GM19468 (cell line): ENCODE measurements around the gene PFKL.
"Not testable (repeated sequence)": the region's sequence is repeated elsewhere in the genome, so short reads cannot be mapped to it uniquely, and the experiment has no call there.

ENCODE experiments used
- ATAC-seq: cut with Tn5 transposase; IDR thresholded peaks from one replicate; pipeline ENCODE4 v1.9.1; 2021; ENCODE audit warnings: mild to moderate bottlenecking, moderate library complexity, moderate number of reproducible peaks; ENCODE audit not compliant: unreplicated experiment; ENCODE audit errors: extremely low read depth

Gene PFKL

DNA sequence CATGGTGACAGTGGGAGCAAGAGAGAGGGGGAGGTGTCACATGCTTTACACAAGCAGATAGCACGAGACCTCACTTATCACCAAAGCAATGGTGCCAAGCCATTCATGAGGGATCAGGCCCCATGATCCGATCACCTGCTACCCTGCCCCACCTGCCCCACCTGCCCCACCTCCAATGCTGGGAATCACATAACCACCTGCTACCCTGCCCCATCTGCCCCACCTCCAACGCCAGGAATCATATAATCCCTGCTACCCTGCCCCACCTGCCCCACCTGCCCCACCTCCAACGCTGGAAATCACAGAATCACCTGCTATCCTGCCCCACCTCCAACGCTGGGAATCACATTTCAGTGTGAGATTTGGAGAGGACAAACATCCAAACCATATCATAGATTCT lies 24.8 kb upstream of the PFKL start:
- no peak for ATAC-seq

DNA sequence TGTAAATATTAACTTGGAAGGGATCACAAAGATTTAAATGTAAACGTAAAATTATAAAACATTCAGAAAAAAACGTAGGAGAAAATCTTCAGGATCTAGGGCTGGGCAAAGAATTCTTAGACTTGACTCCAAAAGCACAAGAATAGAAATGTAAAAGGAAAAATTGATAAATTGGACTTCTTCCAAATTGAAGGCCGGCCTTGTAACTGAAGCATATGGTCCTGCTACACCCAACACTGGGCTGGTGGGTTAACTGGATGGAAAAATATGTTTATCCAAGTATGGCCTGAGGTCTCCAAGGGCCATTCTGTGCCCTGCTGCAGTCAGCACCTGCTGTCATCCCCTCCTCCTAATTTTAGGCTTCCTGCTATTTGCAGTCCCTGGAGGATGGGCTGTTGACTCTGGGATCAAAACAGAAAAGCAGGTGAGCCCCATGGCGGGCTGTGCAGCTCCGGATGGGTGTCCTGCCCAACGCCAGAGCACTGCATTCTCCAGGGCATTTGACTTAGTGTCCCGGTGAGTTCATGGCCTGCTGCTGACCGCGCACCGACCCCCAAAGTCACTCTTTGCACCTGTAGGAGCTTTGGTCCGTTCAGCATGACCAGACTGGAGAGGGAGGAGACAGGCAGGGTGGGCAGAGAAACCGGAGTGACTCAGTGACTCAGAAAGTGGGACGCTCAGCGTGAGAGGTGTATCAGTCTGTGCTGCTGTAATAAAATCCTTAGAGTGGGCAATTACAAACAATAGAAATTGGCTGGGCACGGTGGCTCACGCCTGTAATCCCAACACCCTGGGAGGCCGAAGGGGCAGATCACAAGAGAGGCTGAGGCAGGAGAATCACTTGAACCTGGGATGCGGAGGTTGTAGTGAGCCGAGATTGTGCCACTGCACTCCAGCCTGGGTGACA lies 20.2 kb upstream of the PFKL start:
- ATAC-seq, result no peak

DNA sequence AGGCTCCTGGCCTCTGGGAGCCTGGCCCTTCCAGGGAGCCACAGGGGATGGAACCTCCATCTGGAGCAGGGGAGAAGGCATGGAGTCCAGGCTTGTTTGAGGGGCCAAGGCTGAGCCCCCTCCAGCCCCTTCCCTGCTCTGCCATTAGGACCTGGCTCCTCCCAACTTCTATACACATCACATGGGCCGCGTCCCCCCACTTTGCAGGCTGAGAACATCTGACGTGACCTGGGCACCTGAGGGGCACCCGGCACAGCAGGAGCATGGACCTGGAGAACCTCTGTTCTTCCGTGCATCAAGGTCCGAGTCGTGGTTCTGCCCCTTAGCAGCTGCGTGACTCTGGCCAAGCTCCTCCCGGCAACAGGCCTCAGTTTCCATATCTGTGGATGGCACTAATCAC lies 18.1 kb upstream of the PFKL start:
- ATAC-seq, result no peak

DNA sequence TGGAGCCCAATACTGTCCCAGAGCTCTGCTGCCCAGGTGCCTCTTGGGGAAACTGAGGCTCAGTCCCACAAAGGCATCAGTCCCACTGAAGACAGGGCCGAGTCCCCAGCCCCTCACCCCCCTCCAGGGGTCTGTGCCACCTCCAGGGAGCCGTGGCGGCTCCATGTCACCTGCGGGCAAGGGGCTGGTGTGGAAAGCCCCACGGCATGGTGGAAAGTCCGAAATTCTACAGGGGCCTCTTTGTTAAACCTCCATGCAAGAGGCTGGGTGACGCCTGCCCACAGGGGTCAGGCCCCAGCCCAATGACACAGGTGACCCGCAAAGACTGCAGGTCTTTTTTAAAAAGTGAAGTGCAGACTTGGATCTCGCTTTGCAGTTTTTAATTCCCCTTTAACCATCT lies 17.5 kb upstream of the PFKL start:
- ATAC-seq, result no peak

DNA sequence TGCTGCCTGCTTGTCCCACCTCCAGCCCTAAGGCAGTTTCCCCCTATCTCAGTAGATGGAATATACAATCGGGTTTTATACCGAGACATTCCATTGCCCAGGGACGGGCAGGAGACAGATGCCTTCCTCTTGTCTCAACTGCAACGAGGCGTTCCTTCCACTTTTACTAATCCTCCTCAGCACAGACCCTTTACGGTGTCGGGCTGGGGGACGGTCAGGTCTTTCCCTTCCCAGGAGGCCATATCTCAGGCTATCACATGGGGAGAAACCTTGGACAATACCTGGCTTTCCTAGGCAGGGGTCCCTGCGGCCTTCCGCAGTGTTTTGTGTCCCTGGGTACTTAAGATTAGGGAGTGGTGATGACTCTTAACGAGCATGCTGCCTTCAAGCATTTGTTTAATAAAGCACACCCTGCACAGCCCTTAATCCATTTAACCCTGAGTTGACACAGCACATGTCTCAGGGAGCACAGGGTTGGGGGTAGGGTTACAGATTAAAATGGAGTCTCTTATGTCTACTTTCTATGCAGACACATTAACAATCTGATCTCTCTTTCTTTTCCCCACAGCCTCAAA lies 16.6 kb upstream of the PFKL start:
- ATAC-seq, result not testable (repeated sequence)

DNA sequence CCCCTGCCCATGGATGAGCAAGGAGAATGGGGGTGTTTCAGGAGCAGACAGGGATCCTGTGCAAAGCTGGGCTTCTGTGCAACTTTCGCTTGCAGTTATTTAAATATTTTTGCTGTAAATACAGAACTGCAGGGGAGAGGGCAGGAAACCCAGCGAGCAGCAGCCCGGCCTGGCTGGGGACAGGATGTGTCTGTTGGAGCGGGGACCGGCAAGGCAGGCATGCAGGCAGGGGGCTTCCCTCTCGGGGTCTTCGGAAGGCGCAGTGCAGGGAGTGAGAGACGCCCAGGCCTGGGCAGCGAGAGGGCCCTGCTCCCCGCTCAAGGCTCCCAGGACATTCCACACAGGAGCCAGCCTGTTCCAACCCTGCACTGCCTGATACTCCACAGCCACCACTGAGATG lies 15.9 kb upstream of the PFKL start:
- no peak for ATAC-seq

DNA sequence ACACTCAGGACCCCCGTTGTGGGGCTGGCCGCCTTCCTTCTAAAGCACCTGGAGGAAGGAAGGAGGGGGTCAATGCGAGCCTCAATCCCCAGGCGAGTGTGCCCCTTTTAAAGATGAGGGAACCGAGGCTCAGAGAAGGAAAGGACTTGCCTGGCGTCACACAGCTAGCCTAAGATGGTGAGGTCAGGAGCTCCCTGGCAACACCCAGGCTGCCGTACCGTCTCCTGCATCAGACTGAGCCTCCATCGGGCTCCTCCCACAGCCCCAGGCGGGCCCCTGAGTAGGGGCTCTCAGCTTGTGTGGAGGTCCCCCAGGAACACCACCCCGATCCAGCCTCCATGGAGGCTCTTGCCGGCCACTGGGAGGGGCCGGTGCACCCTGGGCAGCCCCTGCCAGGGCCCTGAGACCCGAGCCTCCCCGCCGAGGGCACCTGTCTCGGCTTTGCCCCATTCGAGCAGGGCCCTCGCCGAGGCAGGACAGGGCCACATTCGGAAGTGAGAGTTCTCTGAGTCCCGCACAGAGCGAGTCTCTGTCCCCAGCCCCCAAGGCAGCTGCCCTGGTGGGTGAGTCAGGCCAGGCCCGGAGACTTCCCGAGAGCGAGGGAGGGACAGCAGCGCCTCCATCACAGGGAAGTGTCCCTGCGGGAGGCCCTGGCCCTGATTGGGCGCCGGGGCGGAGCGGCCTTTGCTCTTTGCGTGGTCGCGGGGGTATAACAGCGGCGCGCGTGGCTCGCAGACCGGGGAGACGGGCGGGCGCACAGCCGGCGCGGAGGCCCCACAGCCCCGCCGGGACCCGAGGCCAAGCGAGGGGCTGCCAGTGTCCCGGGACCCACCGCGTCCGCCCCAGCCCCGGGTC lies 14.5 kb upstream of the PFKL start, which contains the start of gene AIRE:
TSS of gene AIRE (plus strand) at position 739 of the 855 bp plus-strand sequence. CDS start 131 bp downstream, outside the sequence.
- ATAC-seq, result no peak

DNA sequence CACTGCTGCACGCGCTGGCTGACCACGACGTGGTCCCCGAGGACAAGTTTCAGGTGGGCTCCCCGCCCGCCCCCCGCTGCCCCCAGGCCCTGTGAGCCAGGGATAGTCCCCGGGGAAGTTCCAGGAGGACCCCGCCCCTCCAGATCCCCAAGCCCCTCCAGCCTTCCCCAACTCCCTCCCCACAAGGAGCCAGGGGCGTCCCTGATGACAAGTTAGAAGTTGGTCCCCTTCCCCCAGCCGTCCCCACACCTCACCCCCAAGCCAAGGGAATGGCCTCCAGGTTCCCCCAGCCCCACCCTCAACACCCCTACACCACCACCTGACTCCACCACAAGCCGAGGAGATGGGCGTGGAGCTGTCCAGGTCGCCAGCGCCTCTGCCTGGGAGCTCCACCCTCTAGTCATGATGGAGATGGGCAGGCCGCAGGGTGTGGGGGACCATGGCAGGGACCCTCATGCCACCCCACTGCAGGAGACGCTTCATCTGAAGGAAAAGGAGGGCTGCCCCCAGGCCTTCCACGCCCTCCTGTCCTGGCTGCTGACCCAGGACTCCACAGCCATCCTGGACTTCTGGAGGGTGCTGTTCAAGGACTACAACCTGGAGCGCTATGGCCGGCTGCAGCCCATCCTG lies 13.7 kb upstream of the PFKL start:
- no peak for ATAC-seq

DNA sequence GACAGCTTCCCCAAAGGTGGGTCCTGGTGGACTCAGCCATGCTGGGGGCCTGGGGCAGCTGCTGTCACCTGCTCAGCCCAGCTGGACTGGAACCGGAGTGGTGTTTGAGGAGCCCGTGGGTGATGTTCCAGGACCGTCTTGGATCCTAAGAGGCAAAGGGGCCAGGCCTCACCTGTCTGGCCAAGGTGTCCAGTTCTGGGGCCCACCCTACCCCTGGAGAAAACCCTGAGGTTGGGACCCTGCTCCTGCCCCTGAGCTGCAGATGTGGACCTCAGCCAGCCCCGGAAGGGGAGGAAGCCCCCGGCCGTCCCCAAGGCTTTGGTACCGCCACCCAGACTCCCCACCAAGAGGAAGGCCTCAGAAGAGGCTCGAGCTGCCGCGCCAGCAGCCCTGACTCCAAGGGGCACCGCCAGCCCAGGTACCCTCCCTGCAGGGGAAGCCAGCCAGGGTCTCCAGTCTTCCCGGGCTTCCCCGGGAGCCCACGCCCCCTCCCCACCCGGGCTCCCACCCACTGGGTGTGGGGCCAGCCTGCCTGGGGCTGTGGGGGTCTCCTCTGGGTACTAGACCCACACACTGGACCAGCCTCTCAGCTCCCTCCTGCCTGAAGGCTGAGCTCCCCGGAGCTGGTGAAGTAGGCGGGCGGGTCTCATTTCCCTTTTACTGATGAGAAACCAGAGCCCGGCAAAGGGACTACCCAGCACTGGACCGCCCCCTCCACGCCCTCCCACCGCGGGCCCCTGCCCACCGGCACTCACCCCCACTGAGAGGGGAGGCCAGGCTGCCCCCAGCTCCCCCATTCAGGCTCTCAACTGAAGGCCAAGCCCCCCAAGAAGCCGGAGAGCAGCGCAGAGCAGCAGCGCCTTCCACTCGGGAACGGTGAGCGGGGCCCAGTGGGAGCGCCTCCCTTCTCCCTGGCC lies 12.9 kb upstream of the PFKL start:
- ATAC-seq, result no peak

DNA sequence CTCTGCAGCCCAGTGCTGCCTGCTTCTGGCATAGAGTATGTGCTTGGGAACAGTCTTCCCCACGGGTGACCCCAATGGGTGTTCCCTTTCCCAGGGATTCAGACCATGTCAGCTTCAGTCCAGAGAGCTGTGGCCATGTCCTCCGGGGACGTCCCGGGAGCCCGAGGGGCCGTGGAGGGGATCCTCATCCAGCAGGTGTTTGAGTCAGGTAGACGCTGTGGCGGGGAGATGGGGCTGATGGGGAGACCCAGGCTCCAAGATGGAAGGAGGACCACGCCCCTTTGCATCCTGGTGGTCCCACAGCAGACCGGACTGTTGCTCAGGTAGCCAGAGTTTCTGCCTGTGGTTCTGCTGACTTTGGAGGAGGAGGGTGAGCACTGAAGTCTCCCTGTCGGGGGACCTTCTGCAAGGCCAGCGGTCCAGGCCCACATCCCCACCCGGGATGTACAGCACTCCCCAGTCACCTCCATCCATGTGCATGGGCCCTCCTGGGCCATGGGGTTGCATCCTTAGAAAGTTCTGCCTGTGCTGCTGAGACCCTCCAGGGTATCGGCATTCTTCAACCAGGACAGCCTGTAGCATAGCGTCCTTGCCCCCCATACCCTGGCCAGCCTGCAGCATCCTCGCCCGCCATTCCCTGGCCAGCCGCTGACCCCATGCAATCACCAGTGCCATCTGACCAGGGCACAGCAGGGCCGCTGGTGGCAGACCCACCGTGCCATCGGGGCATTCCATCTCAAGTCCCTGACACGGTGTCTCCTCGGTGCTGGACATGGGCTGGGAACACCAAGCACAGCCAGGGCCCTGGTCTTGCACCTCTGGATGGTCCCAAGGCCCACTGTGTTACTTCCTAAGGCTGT lies 11.4 kb upstream of the PFKL start:
- ATAC-seq, result no peak

DNA sequence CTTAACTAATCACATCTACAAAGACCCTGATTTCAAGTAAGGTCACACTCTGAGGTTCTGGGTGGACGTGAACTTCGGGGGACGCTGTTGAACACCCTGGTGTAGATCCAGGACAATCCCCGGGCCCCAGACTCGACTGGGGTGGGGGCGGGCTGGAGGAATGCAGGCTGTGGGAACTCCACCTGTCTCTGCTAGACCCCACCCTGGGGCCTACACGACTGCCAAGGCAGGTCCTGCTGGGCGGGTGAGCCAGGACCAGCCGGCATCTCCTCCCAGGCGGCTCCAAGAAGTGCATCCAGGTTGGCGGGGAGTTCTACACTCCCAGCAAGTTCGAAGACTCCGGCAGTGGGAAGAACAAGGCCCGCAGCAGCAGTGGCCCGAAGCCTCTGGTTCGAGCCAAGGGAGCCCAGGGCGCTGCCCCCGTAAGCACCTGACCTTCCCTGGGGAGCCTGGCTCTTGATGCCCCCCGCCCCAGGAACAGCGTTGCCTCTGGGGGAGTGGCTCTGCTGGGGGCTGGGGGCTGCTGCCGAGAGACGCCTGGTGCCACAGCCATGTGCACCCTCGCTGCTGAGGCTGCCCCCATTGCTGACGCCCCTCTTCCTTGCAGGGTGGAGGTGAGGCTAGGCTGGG lies 10.4 kb upstream of the PFKL start:
- no peak for ATAC-seq

DNA sequence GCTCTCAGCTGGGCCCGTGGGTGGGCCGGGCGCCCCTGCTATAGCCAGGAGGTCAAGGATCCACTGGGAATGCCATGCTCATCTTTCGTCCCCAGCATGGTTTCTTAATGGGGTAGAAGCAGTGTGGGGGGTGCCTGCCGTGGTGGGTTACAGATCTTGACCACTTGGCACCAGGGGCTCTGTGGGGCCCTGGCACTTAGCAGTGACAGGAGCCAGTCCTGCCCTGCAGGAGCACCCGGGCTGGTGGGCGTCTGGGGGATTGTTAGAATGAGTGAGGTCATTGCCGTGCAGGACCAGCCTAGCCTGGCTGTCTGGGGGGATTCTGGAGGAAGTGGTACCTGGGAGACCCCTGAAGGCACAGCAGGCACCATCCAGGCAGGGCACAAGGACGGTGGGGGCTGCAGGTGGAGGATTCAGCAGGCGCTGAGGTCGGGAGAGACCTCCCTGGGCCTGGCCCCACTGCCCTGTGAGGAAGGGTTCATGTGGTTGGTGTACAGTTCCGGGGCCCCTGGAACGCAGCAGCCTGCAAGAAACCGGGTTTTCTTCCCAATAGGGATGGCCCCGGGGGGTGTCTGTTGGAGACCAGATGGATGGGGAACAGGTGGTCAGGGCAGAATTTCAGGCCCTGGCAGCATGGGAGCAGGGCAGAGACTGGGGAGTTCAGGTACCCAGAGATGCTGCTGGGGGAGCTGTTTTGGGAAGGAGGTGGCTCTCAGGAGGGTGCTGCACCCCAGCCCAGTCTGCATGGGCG lies 9.4 kb upstream of the PFKL start:
- ATAC-seq, result no peak

DNA sequence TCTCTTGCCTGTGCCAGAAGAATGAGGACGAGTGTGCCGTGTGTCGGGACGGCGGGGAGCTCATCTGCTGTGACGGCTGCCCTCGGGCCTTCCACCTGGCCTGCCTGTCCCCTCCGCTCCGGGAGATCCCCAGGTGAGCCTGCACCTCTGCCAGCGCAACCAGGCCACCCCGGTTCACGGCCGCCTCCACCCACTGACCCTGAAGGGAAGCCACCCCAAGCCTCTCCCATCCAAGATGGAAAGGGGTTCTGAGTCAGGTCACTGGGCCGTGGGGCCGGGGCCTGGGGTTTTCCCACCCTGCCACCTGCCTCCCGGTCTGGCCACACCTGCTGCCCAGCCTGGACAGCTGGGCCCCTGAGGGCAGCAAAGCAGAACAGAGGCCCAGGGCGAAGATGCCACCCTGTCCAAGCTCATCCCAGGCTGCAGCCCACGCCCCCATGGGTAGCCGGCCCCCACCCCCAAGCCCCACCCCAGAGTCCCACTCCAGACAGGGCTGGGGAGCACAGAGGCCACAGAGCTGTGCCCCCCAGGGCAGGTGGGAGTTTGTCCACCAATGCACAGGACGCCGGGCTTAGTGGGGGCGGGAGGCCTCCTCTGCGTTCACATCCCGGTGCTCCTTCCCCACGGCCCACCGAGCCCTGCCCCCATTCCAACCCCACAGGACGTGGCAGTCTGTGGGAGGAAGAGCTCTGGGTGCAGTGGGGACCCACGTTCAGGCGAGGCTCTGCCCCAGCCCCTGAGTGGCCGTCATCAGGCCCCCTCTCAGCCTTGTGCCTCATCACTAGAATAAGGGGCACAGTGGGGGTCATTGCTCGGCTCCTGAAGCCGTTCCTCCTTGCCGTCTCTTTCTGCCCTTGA lies 8.5 kb upstream of the PFKL start:
- ATAC-seq, result no peak

DNA sequence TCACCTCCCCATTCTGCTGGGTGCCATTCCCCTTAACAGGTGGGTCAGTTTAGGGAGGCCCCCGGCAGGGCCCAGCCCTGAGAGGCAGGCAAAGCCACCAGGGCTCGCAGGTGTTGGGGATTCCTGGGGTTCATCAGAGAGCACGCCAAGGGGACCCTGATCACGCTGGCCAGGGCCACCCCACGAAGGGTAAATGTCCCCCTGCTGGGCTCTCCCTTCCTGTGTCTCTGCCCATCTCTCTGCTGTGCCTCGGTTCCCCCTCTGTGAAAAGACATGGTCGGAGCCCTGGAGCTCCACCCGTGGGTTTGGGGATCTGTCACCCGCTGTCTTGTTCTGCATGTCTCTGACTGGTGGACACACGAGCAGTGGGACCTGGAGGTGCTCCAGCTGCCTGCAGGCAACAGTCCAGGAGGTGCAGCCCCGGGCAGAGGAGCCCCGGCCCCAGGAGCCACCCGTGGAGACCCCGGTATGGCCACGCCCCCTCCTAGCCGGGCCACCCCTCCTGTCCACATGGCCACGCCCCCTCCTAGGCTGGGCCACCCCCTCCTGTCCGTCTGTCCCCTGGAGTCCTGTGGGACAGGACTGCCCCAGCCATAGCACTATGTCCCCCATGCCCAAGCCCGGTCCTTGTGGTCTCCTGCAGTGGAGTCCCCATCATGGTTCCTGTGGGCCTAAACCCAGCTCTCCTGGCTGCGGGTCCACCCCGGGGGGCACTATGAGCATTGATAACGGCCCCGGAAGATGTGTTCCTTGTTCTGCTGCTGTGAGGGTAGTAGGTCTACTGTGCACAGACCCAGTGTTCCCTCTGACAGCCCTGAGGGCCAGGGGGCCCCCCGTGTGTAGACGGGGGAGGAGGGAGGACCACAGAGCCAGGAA lies 7.7 kb upstream of the PFKL start:
- ATAC-seq, result no peak

DNA sequence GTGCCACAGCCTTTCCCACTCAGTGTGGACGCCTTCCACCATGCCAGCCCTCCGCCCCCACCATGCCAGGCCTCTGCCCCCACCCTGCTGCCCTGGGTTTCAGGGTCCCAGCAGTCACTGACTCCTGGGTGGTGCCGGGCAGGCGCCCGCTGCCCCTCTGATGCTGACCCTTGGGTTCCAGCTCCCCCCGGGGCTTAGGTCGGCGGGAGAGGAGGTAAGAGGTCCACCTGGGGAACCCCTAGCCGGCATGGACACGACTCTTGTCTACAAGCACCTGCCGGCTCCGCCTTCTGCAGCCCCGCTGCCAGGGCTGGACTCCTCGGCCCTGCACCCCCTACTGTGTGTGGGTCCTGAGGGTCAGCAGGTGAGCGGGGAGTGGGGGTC lies 7.0 kb upstream of the PFKL start:
- ATAC-seq, result no peak
